ENCODE results near the gene ODAD2.
"Not testable (repeated sequence)": the region's sequence is repeated elsewhere in the genome, so short reads cannot be mapped to it uniquely, and the experiment has no call there.

Gene ODAD2

DNA sequence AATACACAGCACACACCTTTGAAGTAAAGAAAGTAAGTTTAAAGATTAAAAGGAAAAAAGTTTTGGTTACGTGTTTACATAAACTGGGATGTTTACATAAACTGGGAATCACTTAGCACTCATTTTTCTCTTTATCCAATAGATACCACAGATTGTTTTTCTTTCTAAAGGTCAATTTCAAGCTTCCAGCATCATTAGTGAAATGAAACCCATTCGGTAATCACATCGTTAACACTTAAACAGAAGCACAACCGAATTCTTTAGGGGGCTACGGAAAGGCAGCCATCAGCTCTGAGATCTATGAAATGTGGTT, 1.1 kb downstream of the ODAD2 start:
- no peak for TF ChIP-seq ZFX (IDR thresholded peaks at IDR 0.05)
- TF ChIP-seq, protein P1, sequence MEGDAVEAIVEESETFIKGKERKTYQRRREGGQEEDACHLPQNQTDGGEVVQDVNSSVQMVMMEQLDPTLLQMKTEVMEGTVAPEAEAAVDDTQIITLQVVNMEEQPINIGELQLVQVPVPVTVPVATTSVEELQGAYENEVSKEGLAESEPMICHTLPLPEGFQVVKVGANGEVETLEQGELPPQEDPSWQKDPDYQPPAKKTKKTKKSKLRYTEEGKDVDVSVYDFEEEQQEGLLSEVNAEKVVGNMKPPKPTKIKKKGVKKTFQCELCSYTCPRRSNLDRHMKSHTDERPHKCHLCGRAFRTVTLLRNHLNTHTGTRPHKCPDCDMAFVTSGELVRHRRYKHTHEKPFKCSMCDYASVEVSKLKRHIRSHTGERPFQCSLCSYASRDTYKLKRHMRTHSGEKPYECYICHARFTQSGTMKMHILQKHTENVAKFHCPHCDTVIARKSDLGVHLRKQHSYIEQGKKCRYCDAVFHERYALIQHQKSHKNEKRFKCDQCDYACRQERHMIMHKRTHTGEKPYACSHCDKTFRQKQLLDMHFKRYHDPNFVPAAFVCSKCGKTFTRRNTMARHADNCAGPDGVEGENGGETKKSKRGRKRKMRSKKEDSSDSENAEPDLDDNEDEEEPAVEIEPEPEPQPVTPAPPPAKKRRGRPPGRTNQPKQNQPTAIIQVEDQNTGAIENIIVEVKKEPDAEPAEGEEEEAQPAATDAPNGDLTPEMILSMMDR (conservative IDR thresholded peaks at IDR 0.05) = no peak
- H3K27ac ChIP-seq = no peak overlapping the region

- TF ChIP-seq ZFX (IDR thresholded peaks at IDR 0.05) = no peak
- TF ChIP-seq, protein P1 (conservative IDR thresholded peaks at IDR 0.05) = no peak
- H3K27ac ChIP-seq = no peak overlapping the region
Observed at GRCh38 chr10:27995311-27995710, 3.6 kb downstream of the ODAD2 start.

DNA sequence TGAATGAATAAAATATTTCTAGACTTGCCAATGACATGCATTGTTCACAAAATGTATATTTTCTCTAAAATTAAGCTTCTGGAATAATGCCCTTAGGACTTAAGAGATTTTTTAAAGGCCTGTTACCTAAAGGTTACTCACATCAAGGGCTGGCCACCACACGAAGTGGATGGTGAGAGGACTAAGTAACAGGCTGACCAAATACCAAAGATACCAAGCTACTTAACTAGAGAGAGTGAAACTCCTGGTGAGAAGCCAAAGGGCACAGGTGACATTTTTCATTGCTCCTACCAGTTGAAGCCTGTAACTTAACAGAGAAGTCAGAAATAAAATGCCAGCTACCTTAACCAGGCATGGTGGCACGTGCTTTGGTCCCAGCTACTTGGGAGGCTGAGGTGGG, 9.5 kb downstream of the ODAD2 start:
- not testable (repeated sequence) for H3K27ac ChIP-seq

DNA sequence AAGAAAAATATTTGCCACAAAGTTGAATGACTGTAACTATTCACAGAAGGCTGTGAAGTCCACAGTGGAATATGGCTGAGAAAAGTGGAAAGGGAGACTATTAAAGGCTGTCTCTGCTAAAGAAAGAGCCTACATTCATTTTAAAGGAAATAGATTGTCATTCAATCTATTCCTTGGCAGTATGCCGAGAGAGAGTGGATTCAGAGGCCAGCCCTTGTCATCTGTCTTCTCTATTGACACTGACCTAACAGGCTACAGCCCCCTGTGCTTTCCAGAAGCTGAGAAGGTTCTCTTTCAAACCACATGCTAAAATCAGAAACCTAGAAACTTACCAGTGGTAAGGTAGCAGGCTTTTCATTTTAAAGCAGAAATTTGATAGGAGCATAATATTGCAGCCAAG, 12.1 kb downstream of the ODAD2 start:
- TF ChIP-seq, protein P1 (conservative IDR thresholded peaks at IDR 0.05) = no peak
- no peak for TF ChIP-seq ZFX (IDR thresholded peaks at IDR 0.05)
- H3K27ac ChIP-seq = no peak overlapping the region

GRCh38 chr10:27982875-27983543, 15.9 kb downstream of the ODAD2 start:
- no peak overlapping the region for H3K27ac ChIP-seq
- no peak for TF ChIP-seq ZFX (IDR thresholded peaks at IDR 0.05)
- TF ChIP-seq, protein P1 (conservative IDR thresholded peaks at IDR 0.05) = no peak

GRCh38 chr10:27981744-27982143, 17.1 kb downstream of the ODAD2 start:
- H3K27ac ChIP-seq = no peak overlapping the region
- TF ChIP-seq, protein P1 (conservative IDR thresholded peaks at IDR 0.05) = no peak
- no peak for TF ChIP-seq ZFX (IDR thresholded peaks at IDR 0.05)

DNA sequence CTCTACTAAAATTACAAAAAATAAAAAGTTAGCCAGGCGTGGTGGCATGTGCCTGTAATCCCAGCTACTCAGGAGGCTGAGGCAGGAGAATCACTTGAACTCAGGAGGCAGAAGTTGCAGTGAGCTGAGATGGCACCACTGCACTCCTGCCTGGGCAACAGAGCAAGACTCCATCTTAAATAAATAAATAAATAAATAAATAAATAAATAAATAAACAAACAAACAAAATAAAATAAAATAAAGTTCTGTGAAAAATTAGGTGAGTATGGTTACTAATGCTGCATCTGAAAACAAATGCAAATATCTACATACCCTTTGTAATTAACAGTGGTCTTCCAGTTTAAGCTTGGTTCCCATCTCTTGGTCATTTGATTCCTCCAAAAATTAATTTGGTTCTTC, 28.1 kb downstream of the ODAD2 start:
- not testable (repeated sequence) for H3K27ac ChIP-seq

DNA sequence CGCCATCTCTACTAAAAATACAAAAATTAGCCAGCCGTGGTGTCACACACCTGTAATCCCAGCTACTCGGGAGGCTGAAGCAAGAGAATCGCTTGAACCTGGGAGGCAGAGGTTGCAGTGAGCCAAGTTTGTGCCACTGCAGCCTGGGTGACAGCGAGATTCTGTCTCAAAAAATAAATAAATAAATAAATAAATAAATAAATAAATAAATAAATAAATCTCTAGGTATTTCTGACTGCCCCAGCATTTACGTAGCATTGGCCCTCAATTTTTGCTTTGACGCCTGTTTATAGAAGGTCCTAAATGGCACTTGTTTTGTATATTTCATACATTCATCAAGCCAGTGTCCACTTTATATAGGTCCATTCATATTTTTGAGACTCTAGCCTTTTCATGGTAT, 28.9 kb downstream of the ODAD2 start:
- H3K27ac ChIP-seq = not testable (repeated sequence)

GRCh38 chr10:27959093-27959715, 39.7 kb downstream of the ODAD2 start:
- H3K27ac ChIP-seq = no peak overlapping the region
- no peak for TF ChIP-seq ZFX (IDR thresholded peaks at IDR 0.05)

- not testable (repeated sequence) for H3K27ac ChIP-seq
Observed at GRCh38 chr10:27958383-27958782, 40.5 kb downstream of the ODAD2 start.
